ENCODE measurements around the gene ZNF264.

DNA sequence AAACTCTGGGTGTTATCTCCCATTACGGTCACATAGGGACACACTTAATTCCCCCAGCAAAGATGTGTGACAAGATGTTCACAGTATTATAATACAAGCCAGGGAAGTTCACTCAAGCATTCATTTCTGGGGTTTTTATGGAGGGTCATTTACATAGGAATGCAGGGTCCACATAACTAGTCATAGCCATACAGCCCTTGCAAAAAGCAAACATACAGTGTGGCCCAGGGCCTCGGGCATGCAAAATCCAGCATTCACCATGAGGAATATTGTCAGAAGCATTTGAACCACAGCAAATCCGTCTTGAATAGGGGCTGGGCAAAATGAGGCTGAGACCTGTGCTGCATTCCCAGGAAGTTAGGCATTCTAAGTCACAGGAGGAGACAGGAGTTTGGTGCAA lies 76.0 kb downstream of the ZNF264 start:
- TF ChIP-seq POLR2A (IDR thresholded peaks at IDR 0.05) (no peak), CTCF (IDR thresholded peaks at IDR 0.05) (no peak)

Data from suprapubic skin (tissue), 3 donors.